HG02840 (cell line): ENCODE data around the gene PRR5.

Experiments used
- ATAC-seq: cut with Tn5 transposase; IDR thresholded peaks from one replicate; pipeline ENCODE4 v1.9.1; 2021; ENCODE audit warnings: mild to moderate bottlenecking, moderate library complexity, moderate number of reproducible peaks; ENCODE audit not compliant: unreplicated experiment, low FRiP score

Gene PRR5

DNA sequence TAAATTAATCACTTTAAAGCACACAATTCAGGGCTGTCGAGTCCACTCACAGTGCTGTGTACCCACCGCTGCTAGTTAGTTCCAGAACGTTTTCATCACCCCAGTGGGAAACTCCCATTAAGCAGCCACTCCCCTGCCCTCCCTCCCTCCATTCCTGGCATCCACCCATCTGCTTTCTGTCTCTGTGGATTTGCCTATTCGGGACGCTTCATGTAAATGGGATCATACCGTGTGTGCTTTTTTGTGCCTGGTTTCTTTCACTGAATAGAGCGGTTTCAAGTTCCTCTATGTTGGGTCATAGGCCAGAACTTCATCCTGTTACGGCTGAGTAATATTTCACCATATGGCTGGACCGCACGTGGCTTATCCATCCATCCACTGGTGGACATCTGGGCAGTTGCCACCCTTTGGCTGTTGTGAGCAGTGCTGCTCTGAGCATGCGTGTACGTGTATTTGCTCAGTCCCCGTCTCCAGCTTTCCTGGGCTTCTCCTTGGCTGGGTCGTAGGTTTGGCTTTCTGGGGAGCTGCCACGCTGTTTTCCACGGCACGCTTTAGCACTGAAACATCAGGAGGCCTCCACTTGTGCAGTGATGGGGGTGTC is 80.5 kb downstream of the PRR5 start:
- no peak for ATAC-seq

DNA sequence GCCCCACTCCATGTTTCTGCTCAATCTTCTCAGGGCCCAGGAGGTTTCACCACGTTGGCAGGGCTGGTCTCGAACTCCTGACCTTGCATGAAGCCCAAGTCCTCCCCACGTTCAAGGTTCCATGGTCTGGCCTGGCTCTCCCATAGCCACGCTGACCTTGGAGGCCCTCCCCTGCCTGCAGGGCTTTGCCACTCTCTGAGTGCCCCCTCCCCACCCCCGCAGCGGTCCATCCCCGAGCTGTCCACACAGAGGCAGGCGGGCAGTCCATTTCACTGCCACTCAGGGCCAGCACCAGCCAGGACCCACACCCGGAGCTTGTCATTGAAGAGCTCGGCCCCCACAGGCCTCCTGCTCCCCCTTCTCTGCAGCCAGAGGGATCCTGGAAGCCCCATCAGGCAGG is 81.1 kb downstream of the PRR5 start:
- ATAC-seq: no peak

GRCh38 chr22:44783581-44783980 is 81.6 kb downstream of the PRR5 start:
- ATAC-seq: no peak

GRCh38 chr22:44786136-44786535 is 84.1 kb downstream of the PRR5 start:
- ATAC-seq: no peak

DNA sequence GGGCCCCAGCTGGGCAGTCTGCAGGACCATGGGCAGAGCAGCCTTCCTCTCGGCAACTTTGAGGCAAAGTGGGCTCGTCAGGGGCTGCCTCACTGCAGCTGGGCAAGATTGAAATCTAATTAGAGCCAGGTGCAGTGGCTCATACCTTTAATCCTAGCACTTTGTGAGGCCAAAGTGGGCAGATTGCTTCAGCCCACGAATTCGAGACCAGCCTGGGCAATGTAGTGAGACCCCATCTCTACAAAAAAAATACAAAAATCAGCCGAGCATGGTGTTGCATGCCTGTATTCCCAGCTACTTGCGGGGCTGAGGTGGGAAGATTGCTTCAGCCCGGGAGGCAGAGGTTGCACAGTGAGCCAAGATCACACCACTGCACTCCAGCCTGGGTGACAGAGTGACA is 84.6 kb downstream of the PRR5 start:
- no peak for ATAC-seq
